K562 (cell line): Measurements from ENCODE around the gene ABCE1. TPM values are rescaled to one million over a fixed set of nuclear protein-coding genes. Genes with fewer than 3 reads are reported as not detected.

Experiments
- BRF2 ChIP-seq: IDR thresholded peaks from 3 replicates; pipeline ENCODE4 v1.6.1; 2011; ENCODE audit warnings: borderline replicate concordance, mild to moderate bottlenecking; ENCODE audit not compliant: insufficient read length, insufficient read depth
- CBFA2T2 ChIP-seq: fragments of 450-650 bp; conservative IDR thresholded peaks from 2 replicates; pipeline ENCODE4 v1.6.1; 2017; ENCODE audit warnings: mild to moderate bottlenecking
- GTF3C2 ChIP-seq: IDR thresholded peaks from 3 replicates; pipeline ENCODE4 v1.6.1; 2011; ENCODE audit warnings: borderline replicate concordance, mild to moderate bottlenecking, moderate library complexity; ENCODE audit not compliant: insufficient read length; ENCODE audit errors: extremely low read depth
- HEY1 ChIP-seq: fragments of 250-450 bp; sonication (Bioruptor Pico); IDR thresholded peaks from 2 replicates; pipeline ENCODE4 v1.5.0; 2020; ENCODE audit warnings: mild to moderate bottlenecking, moderate library complexity, borderline replicate concordance
- POLR2A ChIP-seq: fragments of 450-650 bp; conservative IDR thresholded peaks from 2 replicates; pipeline ENCODE4 v1.6.1; 2016
- RAD21 ChIP-seq, 2 experiments: fragments of 250-450 bp in 1 of 2; fragments of 450-650 bp in 1 of 2; sonication (Bioruptor Pico) in 1 of 2; formaldehyde crosslinking in 1 of 2; IDR thresholded peaks in 1 of 2; conservative IDR thresholded peaks in 1 of 2; 2 replicates each; pipeline versions ENCODE4 v1.4.0 to v1.8.0; 2020 to 2022; ENCODE audit warnings: mild to moderate bottlenecking in 2 of 2, moderate library complexity in 1 of 2
- SMC3 ChIP-seq: conservative IDR thresholded peaks from 2 replicates; pipeline ENCODE4 v1.6.1; 2011; ENCODE audit warnings: low read depth, low read length, improper control_type of control experiment; ENCODE audit not compliant: insufficient read depth
- SP1 ChIP-seq: sonication (generic); formaldehyde crosslinking; IDR thresholded peaks from 2 replicates; pipeline ENCODE4 v1.8.1; 2022; ENCODE audit warnings: mild to moderate bottlenecking, missing genetic modification reagents
- TGIF2 ChIP-seq: sonication (generic); formaldehyde crosslinking; IDR thresholded peaks from 2 replicates; pipeline ENCODE4 v1.8.1; 2022; ENCODE audit warnings: mild to moderate bottlenecking, missing genetic modification reagents, moderate library complexity
- TRIM28 ChIP-seq: fragments of 450-650 bp; IDR thresholded peaks from 2 replicates; pipeline ENCODE4 v1.6.1; 2017
- YBX1 ChIP-seq: fragments of 450-650 bp; IDR thresholded peaks from 2 replicates; pipeline ENCODE4 v1.7.1; 2016; ENCODE audit warnings: mild to moderate bottlenecking
- ZBTB11 ChIP-seq, 3 experiments: fragments of 200-800 bp in 1 of 3; fragments of 250-450 bp in 1 of 3; fragments of 450-650 bp in 1 of 3; sonication (Bioruptor Pico) in 1 of 3; sonication (Bioruptor generic) in 1 of 3; formaldehyde crosslinking in 1 of 3; IDR thresholded peaks; 2 replicates each; pipeline versions ENCODE4 v1.6.1 to v1.8.0; 2016 to 2022; ENCODE audit warnings: mild to moderate bottlenecking in 2 of 3, missing genetic modification characterization in 2 of 3, missing compliant biosample characterization in 1 of 3, moderate library complexity in 1 of 3
- ZC3H4 ChIP-seq: sonication (generic); formaldehyde crosslinking; IDR thresholded peaks from 2 replicates; pipeline ENCODE4 v1.9.0; 2021; ENCODE audit warnings: missing genetic modification reagents, borderline replicate concordance
- polyA plus RNA-seq, 8 experiments: library from polyadenylated mRNA; depleted of rRNA in 4 of 8; stranded (reverse) in 5 of 8; unstranded in 3 of 8; fragments of >200 nt; fragmentation: Nextera tagmentation in 2 of 8; fragmentation: Illumina TruSeq in 1 of 8; extraction: Ambion mirVana in 2 of 8; extraction: Trizol in 1 of 8; gene quantifications; 2 replicates each; pipeline versions ENCODE4 v1.2.1 to v1.2.3, GENCODE V29; 2011 to 2014; ENCODE audit warnings: inconsistent platforms in 1 of 8, missing spikeins in 1 of 8
- total RNA-seq, 7 experiments: library from RNA; depleted of rRNA in 6 of 7; stranded (reverse); fragments of >200 nt in 6 of 7; fragmentation: Illumina TruSeq in 2 of 7; extraction: Trizol in 2 of 7; gene quantifications; 2 replicates each; pipeline versions ENCODE4 v1.2.1 to v1.2.3, GENCODE V29; 2011 to 2021; ENCODE audit warnings: low replicate concordance in 1 of 7
- TF ChIP-seq, protein P1 (sequence below), 3 experiments: IDR thresholded peaks in 2 of 3; conservative IDR thresholded peaks in 1 of 3; 2 replicates each; pipeline ENCODE4 v1.5.1; 2011 to 2012; ENCODE audit warnings: low read length in 3 of 3, mild to moderate bottlenecking in 3 of 3, control low read depth in 2 of 3, improper control_type of control experiment in 1 of 3, inconsistent platforms in 1 of 3, low read depth in 1 of 3, mixed read lengths in 1 of 3, moderate library complexity in 1 of 3; ENCODE audit not compliant: insufficient read depth in 2 of 3

The ABCE1 gene
- total and polyA plus RNA-seq, 9 of the 15 experiments (the other 6 are each of a cell fraction or from before 2014, with no cell fraction given), result 134 to 256 (median 169) TPM

DNA sequence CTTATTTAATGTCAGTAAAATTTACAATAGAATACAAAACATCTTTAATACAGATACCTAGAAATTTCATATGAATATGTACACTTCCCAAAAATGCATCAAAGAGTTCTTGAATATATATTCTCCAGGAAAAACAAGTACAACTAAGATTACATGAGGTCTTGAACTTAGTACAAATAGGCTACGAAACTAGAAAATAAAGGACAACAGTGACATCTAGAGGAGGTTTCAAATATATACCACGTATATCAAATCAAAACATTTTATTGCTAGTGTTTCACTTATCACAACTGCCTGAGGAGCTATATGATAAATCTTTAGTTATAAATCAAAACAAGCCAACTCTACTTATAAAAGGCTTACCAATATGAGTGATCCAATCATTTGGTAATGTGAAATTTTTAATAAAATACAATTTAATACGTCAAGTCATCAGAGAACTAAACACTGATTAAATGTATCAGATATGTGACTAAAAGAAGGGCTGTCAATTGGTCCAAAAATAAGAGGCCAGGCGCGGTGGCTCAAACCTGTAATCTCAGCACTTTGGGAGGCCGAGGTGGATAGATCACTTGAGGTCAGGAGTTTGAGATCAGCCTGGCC, 36.7 kb upstream of the ABCE1 start (continued):
- TF ChIP-seq, protein P1, sequence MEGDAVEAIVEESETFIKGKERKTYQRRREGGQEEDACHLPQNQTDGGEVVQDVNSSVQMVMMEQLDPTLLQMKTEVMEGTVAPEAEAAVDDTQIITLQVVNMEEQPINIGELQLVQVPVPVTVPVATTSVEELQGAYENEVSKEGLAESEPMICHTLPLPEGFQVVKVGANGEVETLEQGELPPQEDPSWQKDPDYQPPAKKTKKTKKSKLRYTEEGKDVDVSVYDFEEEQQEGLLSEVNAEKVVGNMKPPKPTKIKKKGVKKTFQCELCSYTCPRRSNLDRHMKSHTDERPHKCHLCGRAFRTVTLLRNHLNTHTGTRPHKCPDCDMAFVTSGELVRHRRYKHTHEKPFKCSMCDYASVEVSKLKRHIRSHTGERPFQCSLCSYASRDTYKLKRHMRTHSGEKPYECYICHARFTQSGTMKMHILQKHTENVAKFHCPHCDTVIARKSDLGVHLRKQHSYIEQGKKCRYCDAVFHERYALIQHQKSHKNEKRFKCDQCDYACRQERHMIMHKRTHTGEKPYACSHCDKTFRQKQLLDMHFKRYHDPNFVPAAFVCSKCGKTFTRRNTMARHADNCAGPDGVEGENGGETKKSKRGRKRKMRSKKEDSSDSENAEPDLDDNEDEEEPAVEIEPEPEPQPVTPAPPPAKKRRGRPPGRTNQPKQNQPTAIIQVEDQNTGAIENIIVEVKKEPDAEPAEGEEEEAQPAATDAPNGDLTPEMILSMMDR (IDR thresholded peaks at IDR 0.05 in 2 of 3, conservative IDR thresholded peaks at IDR 0.05 in 1 of 3; ENCODE audit: insufficient read depth in 2 of 3, low read depth in 1 of 3, low read length in 3 of 3), result peak in 2 of 3 experiments; percentile 9 to 63; a peak in 4 of 6 replicates
- TF ChIP-seq BRF2 (no peak), TRIM28 (no peak), ZC3H4 (CRISPR knock-in tag) (no peak), POLR2A (no peak), SMC3 (0 out of 2 replicates have a peak, but pooled peaks have one; percentile 9), RAD21 (CRISPR knock-in tag; conservative IDR thresholded peaks at IDR 0.05 in 1 of 2, IDR thresholded peaks at IDR 0.05 in 1 of 2) (peak; percentile 52 to 62), HEY1 (CRISPR knock-in tag) (no peak), ZBTB11 (CRISPR knock-in tag; IDR thresholded peaks at IDR 0.05) (no peak), CBFA2T2 (no peak), GTF3C2 (no peak), YBX1 (no peak), TGIF2 (CRISPR knock-in tag) (no peak), SP1 (CRISPR knock-in tag) (no peak)
